HCT116 (cell line): ENCODE measurements around the gene TTC17. TPM values are rescaled to one million over a fixed set of nuclear protein-coding genes. Genes with fewer than 3 reads are reported as not detected.

ENCODE experiments used
- ATAC-seq: fragments of 200-7000 bp; cut with Tn5 transposase; 2 replicates; pipeline ENCODE4 v1.9.1; 2020; ENCODE audit warnings: mild to moderate bottlenecking, moderate library complexity
- BruUV-seq: library from RNA; stranded (reverse); fragments of 400-500 nt; replicated peaks from 2 replicates; lab custom pipeline; 2021; lab: Mats Ljungman, UMichigan
- CTCF ChIA-PET: fragments of 300-600 bp; sonication (Branson Sonifier 250); formaldehyde crosslinking; loops from one replicate; lab custom pipeline; 2021; ENCODE audit warnings: antibody characterized with exemption; lab: Charles Lee
- POLR2A ChIA-PET: fragments of 300-600, 350-600 bp; sonication (Branson Sonifier 250); formaldehyde crosslinking; loops from one replicate; lab custom pipeline; 2021; ENCODE audit warnings: antibody characterized with exemption; lab: Charles Lee
- RAD21 ChIA-PET, 2 experiments: fragments of 300-600 bp; sonication (Branson Sonifier 250); formaldehyde crosslinking; loops; one replicate each; lab custom pipeline; 2023; ENCODE audit warnings: low total read pairs in 2 of 2; ENCODE audit not compliant: uncharacterized antibody in 2 of 2, unreplicated experiment in 2 of 2, low non-redundant PET in 1 of 2; lab: Charles Lee
- DNase-seq: peaks from one replicate; pipeline ENCODE4 v3.0.0-alpha.2; 2010; ENCODE audit warnings: low read depth, low spot score
- H2AFZ ChIP-seq: fragments of 200-600 bp; shearing (Covaris generic), sonication (generic); 2 replicates; pipeline ENCODE4 v1.6.1; 2017; ENCODE audit warnings: low read depth, mixed run types, mixed read lengths, antibody characterized with exemption, low read length; ENCODE audit not compliant: poor library complexity, severe bottlenecking
- H3K27ac ChIP-seq: 2 replicates; pipeline ENCODE4 v1.5.1; 2012; ENCODE audit warnings: low read depth, low read length
- H3K27me3 ChIP-seq: fragments of 200-600 bp; sonication (generic); 2 replicates; pipeline ENCODE4 v1.6.1; 2016; ENCODE audit warnings: mixed run types, low read length, mixed read lengths; ENCODE audit not compliant: insufficient read depth
- H3K36me3 ChIP-seq, 2 experiments: fragments of 200-500 bp in 1 of 2; fragments of 200-600 bp in 1 of 2; sonication (Bioruptor generic) in 1 of 2; sonication (generic) in 1 of 2; 2 replicates each; pipeline versions ENCODE4 v1.5.1 to v1.6.1; 2014 to 2016; ENCODE audit warnings: low read length in 2 of 2, inconsistent platforms in 1 of 2, mixed read lengths in 1 of 2, mixed run types in 1 of 2; ENCODE audit not compliant: insufficient read depth in 2 of 2, control insufficient read depth in 1 of 2
- H3K4me1 ChIP-seq, 2 experiments: fragments of 200-600 bp in 1 of 2; sonication (generic) in 1 of 2; 2 replicates each; pipeline versions ENCODE4 v1.5.1 to v1.6.1; 2012 to 2017; ENCODE audit warnings: low read length in 2 of 2, inconsistent platforms in 1 of 2, mild to moderate bottlenecking in 1 of 2, mixed read lengths in 1 of 2, mixed run types in 1 of 2, moderate library complexity in 1 of 2; ENCODE audit not compliant: insufficient read depth in 2 of 2, control insufficient read depth in 1 of 2
- H3K4me2 ChIP-seq: fragments of 200-600 bp; sonication (generic); 2 replicates; pipeline ENCODE4 v1.6.1; 2017; ENCODE audit warnings: mixed run types, low read length, mixed read lengths
- H3K4me3 ChIP-seq, 2 experiments: fragments of 200-600 bp in 1 of 2; sonication (generic) in 1 of 2; replicated peaks in 1 of 2; 2 replicates each; pipeline ENCODE4 v1.5.1; 2011 to 2016; ENCODE audit warnings: low read length in 2 of 2, control low read depth in 1 of 2, low read depth in 1 of 2, mild to moderate bottlenecking in 1 of 2, mixed read lengths in 1 of 2, mixed run types in 1 of 2
- H3K79me2 ChIP-seq: fragments of 200-600 bp; sonication (generic); 2 replicates; pipeline ENCODE4 v1.6.1; 2017; ENCODE audit warnings: mild to moderate bottlenecking, mixed run types, low read length, moderate library complexity, mixed read lengths; ENCODE audit not compliant: insufficient read depth
- H3K9ac ChIP-seq: fragments of 200-600 bp; sonication (generic); 2 replicates; pipeline ENCODE4 v1.6.1; 2016; ENCODE audit warnings: low read length, mixed read lengths
- H3K9me2 ChIP-seq: fragments of 200-600 bp; sonication (generic), shearing (Covaris generic); 2 replicates; pipeline ENCODE4 v1.6.1; 2017; ENCODE audit warnings: mixed run types, mild to moderate bottlenecking, moderate library complexity; ENCODE audit not compliant: insufficient read depth
- H3K9me3 ChIP-seq, 2 experiments: fragments of 200-500 bp in 1 of 2; fragments of 200-600 bp in 1 of 2; sonication (Bioruptor generic) in 1 of 2; sonication (generic) in 1 of 2; 2 replicates each; pipeline ENCODE4 v1.6.1; 2014 to 2017; ENCODE audit warnings: low read length in 2 of 2, mixed read lengths in 2 of 2, inconsistent platforms in 1 of 2, low read depth in 1 of 2, mild to moderate bottlenecking in 1 of 2, mixed run types in 1 of 2, moderate library complexity in 1 of 2; ENCODE audit not compliant: control insufficient read depth in 1 of 2, insufficient read depth in 1 of 2
- H4K20me1 ChIP-seq: fragments of 200-600 bp; sonication (generic), shearing (Covaris generic); 2 replicates; pipeline ENCODE4 v1.6.1; 2017; ENCODE audit warnings: mixed run types, mild to moderate bottlenecking, moderate library complexity; ENCODE audit not compliant: insufficient read depth
- CBX3 ChIP-seq: IDR thresholded peaks from 2 replicates; pipeline ENCODE4 v1.6.1; 2012; ENCODE audit warnings: low read depth
- CEBPB ChIP-seq: IDR thresholded peaks from 2 replicates; pipeline ENCODE4 v1.6.1; 2012; ENCODE audit warnings: low read depth
- EGR1 ChIP-seq: IDR thresholded peaks from 2 replicates; pipeline ENCODE4 v1.6.1; 2012; ENCODE audit warnings: low read depth
- ELF1 ChIP-seq: IDR thresholded peaks from 2 replicates; pipeline ENCODE4 v1.6.1; 2012; ENCODE audit warnings: low read depth, borderline replicate concordance
- EZH2 ChIP-seq: fragments of 200-600 bp; sonication (generic); IDR thresholded peaks from 2 replicates; pipeline ENCODE4 v1.6.1; 2017; ENCODE audit warnings: antibody characterized with exemption, mixed run types
- EZH2phosphoT487 ChIP-seq: fragments of 200-600 bp; IDR thresholded peaks from 2 replicates; pipeline ENCODE4 v1.6.1; 2018; ENCODE audit warnings: antibody characterized with exemption, borderline replicate concordance
- FOSL1 ChIP-seq: IDR thresholded peaks from 2 replicates; pipeline ENCODE4 v1.6.1; 2012; ENCODE audit warnings: low read depth
- POLR2A ChIP-seq: IDR thresholded peaks from 2 replicates; pipeline ENCODE4 v1.7.0; 2011; ENCODE audit warnings: borderline replicate concordance; ENCODE audit not compliant: insufficient read depth, insufficient read length; ENCODE audit errors: extremely low read depth
- POLR2AphosphoS5 ChIP-seq: IDR thresholded peaks from 2 replicates; pipeline ENCODE4 v1.6.1; 2011; ENCODE audit warnings: mild to moderate bottlenecking, low read depth, low read length, moderate library complexity
- RAD21 ChIP-seq: IDR thresholded peaks from 2 replicates; pipeline ENCODE4 v1.6.1; 2012; ENCODE audit warnings: low read depth, mild to moderate bottlenecking
- SIN3A ChIP-seq: IDR thresholded peaks from 2 replicates; pipeline ENCODE4 v1.6.1; 2012; ENCODE audit warnings: low read depth
- SP1 ChIP-seq: IDR thresholded peaks from 2 replicates; pipeline ENCODE4 v1.6.1; 2012; ENCODE audit warnings: low read depth
- ZNF274 ChIP-seq: fragments of 200-500 bp; sonication (Bioruptor generic); IDR thresholded peaks from 2 replicates; pipeline ENCODE4 v1.6.1; 2014; ENCODE audit warnings: mild to moderate bottlenecking, low read depth, low read length, inconsistent platforms
- intact Hi-C: fragments of 100-400 bp; cut with micrococcal nuclease; formaldehyde crosslinking; loops from 2 replicates; pipeline ENCODE4 v1.10.0; 2022
- total RNA-seq: library from RNA; stranded (reverse); gene quantifications from one replicate; pipeline ENCODE4 v1.2.1, GENCODE V29; 2021; ENCODE audit not compliant: unreplicated experiment
- TF ChIP-seq, protein P1 (sequence below): IDR thresholded peaks from 2 replicates; pipeline ENCODE4 v1.6.1; 2012
- TF ChIP-seq, protein P2 (sequence below): IDR thresholded peaks from 2 replicates; pipeline ENCODE4 v1.6.1; 2012; ENCODE audit warnings: low read depth

The TTC17 gene
- total RNA-seq, 1 experiment from 2014 or later, result 51.6 TPM

DNA sequence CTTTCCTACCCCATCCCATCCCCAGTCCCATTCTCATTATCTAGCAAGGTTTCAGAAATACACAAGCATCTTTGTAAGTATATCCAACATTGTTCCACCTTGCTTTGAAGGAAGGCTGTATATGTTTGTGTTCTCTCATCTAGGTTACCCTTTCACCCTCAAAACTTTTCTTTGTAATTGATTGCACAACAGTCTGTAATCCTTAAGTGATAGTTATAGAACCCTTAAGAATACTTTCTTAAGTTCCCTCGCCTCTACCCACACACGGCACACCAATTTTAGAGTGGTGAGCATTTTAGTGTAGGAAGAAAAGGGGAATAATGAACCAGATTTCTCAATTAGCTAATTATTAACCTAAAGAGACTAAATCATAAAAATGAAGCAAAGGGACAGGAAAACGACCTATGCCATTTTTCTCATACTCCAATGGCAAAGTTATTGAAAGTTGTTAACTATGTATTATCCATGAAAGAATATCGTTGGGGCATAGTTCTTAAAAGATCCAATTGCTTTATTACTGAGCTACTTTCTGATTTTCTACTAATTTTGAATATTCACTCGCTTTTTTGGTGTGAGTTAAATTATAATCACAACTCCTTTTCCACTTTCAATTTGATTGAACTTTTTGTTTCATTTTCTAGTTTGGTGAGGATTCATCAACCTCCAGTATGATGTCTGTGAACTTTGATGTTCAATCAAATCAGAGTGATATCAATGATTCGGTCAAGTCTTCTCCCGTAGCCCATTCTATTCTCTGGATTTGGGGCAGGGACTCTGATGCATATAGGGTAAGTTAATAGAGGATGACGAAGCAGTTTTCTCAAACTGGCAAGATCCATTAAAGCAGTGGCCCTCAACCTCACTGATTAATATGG is 44.9 kb downstream of the TTC17 start:
- no TSS peak for BruUV-seq
- intact Hi-C loops, result no loop called here
- RAD21 ChIA-PET, result no interaction called here

More for the DNA sequence above, 44.9 kb downstream of the TTC17 start:
- Histone ChIP-seq H2AFZ (no peak overlapping the region), H3K9me3 (no peaks in the 10 kb centered on the region), H4K20me1 (no peaks in the 10 kb centered on the region), H3K27ac (no peak overlapping the region), H3K27me3 (no peaks in the 10 kb centered on the region), H3K36me3 (peaks cover 14 to 41% of the 10 kb centered on the region in 2 experiments; a peak in 3 of 4 replicates), H3K9ac (no peak overlapping the region), H3K4me3 (no peak overlapping the region), H3K9me2 (no peaks in the 10 kb centered on the region), H3K4me1 (no peaks in the 10 kb centered on the region), H3K79me2 (no peaks in the 10 kb centered on the region), H3K4me2 (no peak overlapping the region)
- ATAC-seq (no peak), DNase-seq (no peak)
- ChIA-PET POLR2A (no interaction called here), CTCF (interaction anchor here (1.1 to 1.4 kb wide), 3 partner anchors 16 to 92 kb away, joined by 3 to 6 read pairs (median 3); partner anchors contain the start of genes API5 and TTC17)
- TF ChIP-seq RAD21, result no peak
- TF ChIP-seq ELF1, result no peak
- no peak for TF ChIP-seq CEBPB
- TF ChIP-seq, protein P1, sequence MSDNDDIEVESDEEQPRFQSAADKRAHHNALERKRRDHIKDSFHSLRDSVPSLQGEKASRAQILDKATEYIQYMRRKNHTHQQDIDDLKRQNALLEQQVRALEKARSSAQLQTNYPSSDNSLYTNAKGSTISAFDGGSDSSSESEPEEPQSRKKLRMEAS, result no peak
- TF ChIP-seq POLR2AphosphoS5, result no peak
- TF ChIP-seq, protein P2, sequence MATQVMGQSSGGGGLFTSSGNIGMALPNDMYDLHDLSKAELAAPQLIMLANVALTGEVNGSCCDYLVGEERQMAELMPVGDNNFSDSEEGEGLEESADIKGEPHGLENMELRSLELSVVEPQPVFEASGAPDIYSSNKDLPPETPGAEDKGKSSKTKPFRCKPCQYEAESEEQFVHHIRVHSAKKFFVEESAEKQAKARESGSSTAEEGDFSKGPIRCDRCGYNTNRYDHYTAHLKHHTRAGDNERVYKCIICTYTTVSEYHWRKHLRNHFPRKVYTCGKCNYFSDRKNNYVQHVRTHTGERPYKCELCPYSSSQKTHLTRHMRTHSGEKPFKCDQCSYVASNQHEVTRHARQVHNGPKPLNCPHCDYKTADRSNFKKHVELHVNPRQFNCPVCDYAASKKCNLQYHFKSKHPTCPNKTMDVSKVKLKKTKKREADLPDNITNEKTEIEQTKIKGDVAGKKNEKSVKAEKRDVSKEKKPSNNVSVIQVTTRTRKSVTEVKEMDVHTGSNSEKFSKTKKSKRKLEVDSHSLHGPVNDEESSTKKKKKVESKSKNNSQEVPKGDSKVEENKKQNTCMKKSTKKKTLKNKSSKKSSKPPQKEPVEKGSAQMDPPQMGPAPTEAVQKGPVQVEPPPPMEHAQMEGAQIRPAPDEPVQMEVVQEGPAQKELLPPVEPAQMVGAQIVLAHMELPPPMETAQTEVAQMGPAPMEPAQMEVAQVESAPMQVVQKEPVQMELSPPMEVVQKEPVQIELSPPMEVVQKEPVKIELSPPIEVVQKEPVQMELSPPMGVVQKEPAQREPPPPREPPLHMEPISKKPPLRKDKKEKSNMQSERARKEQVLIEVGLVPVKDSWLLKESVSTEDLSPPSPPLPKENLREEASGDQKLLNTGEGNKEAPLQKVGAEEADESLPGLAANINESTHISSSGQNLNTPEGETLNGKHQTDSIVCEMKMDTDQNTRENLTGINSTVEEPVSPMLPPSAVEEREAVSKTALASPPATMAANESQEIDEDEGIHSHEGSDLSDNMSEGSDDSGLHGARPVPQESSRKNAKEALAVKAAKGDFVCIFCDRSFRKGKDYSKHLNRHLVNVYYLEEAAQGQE, result no peak
- no peak for TF ChIP-seq SIN3A
- TF ChIP-seq POLR2A, result no peak
- TF ChIP-seq FOSL1, result no peak
- no peak for TF ChIP-seq EZH2phosphoT487
- TF ChIP-seq CBX3, result no peak
- TF ChIP-seq SP1, result no peak
- no peak for TF ChIP-seq EGR1
- TF ChIP-seq ZNF274, result no peak
- TF ChIP-seq EZH2, result no peak
